HG02642 (cell line): ENCODE measurements around the gene CCDC8.

ENCODE experiments used
- ATAC-seq: cut with Tn5 transposase; IDR thresholded peaks from one replicate; pipeline ENCODE4 v1.9.1; 2021; ENCODE audit warnings: mild to moderate bottlenecking; ENCODE audit not compliant: unreplicated experiment, poor library complexity

Gene CCDC8

GRCh38 chr19:46364359-46364758 lies 49.0 kb downstream of the CCDC8 start:
- ATAC-seq, result no peak

GRCh38 chr19:46361915-46362314 lies 51.4 kb downstream of the CCDC8 start:
- ATAC-seq, result no peak
